Measurements from ENCODE around the gene PTPRN2.

- TF ChIP-seq KAT8 (IDR thresholded peaks at IDR 0.05; ENCODE audit: low read depth) (no peak), IRF2 (CRISPR knock-in tag; IDR thresholded peaks at IDR 0.05) (no peak), FOXP4 (CRISPR knock-in tag; IDR thresholded peaks at IDR 0.05; ENCODE audit: borderline replicate concordance) (no peak), RAD21 (CRISPR knock-in tag; conservative IDR thresholded peaks at IDR 0.05 in 1 of 2, IDR thresholded peaks at IDR 0.05 in 1 of 2) (no peak), ZNF512 (tag; IDR thresholded peaks at IDR 0.05) (no peak), E2F4 (CRISPR knock-in tag; IDR thresholded peaks at IDR 0.05; ENCODE audit: low read depth) (no peak), ZSCAN29 (IDR thresholded peaks at IDR 0.05) (no peak)
Observed at GRCh38 chr7:157806711-157807110, 780.9 kb downstream of the PTPRN2 start.
